Renal pelvis (tissue), 12 donors: ENCODE measurements around the gene DAO. TPM values are rescaled to one million over a fixed set of nuclear protein-coding genes. Genes with fewer than 3 reads are reported as not detected.
"Not testable (repeated sequence)": the region's sequence is repeated elsewhere in the genome, so short reads cannot be mapped to it uniquely, and the experiment has no call there.

ENCODE experiments used
- DNase-seq: peaks from one replicate; pipeline ENCODE4 v3.0.0-alpha.2; 2013
- long read RNA-seq, 16 experiments: transcript quantifications; one replicate each; lab custom pipeline, GENCODE V29; 2026
- polyA plus RNA-seq, 3 donors: library from polyadenylated mRNA; unstranded; fragments of 120-200 nt; gene quantifications; one replicate each; pipeline ENCODE4 v1.2.1, GENCODE V29; 2013; ENCODE audit not compliant: insufficient read length in 3 of 3

The DAO gene
- polyA plus RNA-seq: 1 to 10 TPM in 2 of 3 donors, under 1 TPM in 1; 0.60 to 1.5 (median 1.2) TPM
- long read RNA-seq, donor 1: 0 reads
- long read RNA-seq, donor 2: 0 reads
- long read RNA-seq, donor 3: 0 reads
- long read RNA-seq, donor 4: 0 reads
- long read RNA-seq, donor 5: 0 reads
- long read RNA-seq, donor 6: 0 reads
- long read RNA-seq, donor 7: 0 reads
- long read RNA-seq, donor 8: 0 reads
- long read RNA-seq, donor 9, partial matches to known transcripts: 0 of 2 reads
- long read RNA-seq, donor 9, other reads (novel, unspliced or antisense): 0 of 2 reads
- long read RNA-seq, donor 10: 0 reads
- long read RNA-seq, donor 11: 0 reads
- long read RNA-seq, donor 12: 0 reads
- long read RNA-seq, donor 13: 0 reads
- long read RNA-seq, donor 14: 0 reads
- long read RNA-seq, donor 15: 0 reads
- long read RNA-seq, donor 16: 0 reads

GRCh38 chr12:108879615-108880254 lies at the start of gene DAO:
Gene DAO, plus strand, starts transcription at chr12:108880092. Its CDS starts 4,915 bp downstream, at chr12:108885007.
- no peak for DNase-seq

- no peak for DNase-seq
Observed at GRCh38 chr12:108831309-108831991, 48.4 kb upstream of the DAO start.

GRCh38 chr12:108832208-108832607 lies 47.7 kb upstream of the DAO start:
- no peak for DNase-seq

- DNase-seq: no peak
Observed at GRCh38 chr12:108832730-108833354, 47.0 kb upstream of the DAO start.

- DNase-seq: no peak
Observed at GRCh38 chr12:108833355-108833733, 46.5 kb upstream of the DAO start.

- no peak for DNase-seq
Observed at GRCh38 chr12:108833757-108834472, 46.0 kb upstream of the DAO start.

GRCh38 chr12:108835860-108836634 lies 43.8 kb upstream of the DAO start:
- DNase-seq: no peak

- no peak for DNase-seq
Observed at GRCh38 chr12:108837239-108837638, 42.7 kb upstream of the DAO start.

GRCh38 chr12:108837680-108838079 lies 42.2 kb upstream of the DAO start:
- DNase-seq: no peak

GRCh38 chr12:108838194-108839017 lies 41.5 kb upstream of the DAO start:
- no peak for DNase-seq

- DNase-seq: no peak
Observed at GRCh38 chr12:108839018-108839889, 40.6 kb upstream of the DAO start.

- DNase-seq: no peak
Observed at GRCh38 chr12:108839890-108840230, 40.0 kb upstream of the DAO start.

GRCh38 chr12:108840605-108841332 lies 39.1 kb upstream of the DAO start:
- DNase-seq: no peak

- DNase-seq: not testable (repeated sequence)
Observed at GRCh38 chr12:108841825-108842224, 38.1 kb upstream of the DAO start.

- no peak for DNase-seq
Observed at GRCh38 chr12:108842361-108842760, 37.5 kb upstream of the DAO start.

- DNase-seq: no peak
Observed at GRCh38 chr12:108843187-108843586, 36.7 kb upstream of the DAO start.

- DNase-seq: no peak
Observed at GRCh38 chr12:108845696-108846095, 34.2 kb upstream of the DAO start.

- no peak for DNase-seq
Observed at GRCh38 chr12:108846290-108846701, 33.6 kb upstream of the DAO start.
